Measurements from ENCODE around the gene R3HCC1L.

DNA sequence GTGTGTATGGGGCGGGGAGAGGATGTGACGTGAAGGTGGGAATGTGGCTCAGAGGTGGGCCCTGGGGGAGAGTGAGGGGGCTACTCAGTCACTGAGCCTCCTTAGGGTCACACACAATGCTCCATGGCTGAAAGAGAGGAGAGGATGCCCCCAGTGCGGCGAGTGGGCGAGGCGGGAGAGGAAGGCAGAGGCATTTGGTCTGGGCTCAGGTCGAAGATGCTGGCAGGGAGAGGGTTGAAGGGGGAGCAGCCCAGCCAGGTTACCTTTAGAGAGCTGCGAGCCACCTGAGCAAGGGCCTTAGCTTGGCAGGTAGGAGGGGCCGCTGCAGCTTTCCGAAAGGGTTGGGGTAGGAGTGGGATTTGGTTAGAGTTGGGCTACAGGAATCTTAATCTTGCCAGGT, 138.2 kb downstream of the R3HCC1L start:
- TF ChIP-seq POLR2AphosphoS5 (IDR thresholded peaks at IDR 0.05; ENCODE audit: low read depth, low read length) = no peak
- TF ChIP-seq POLR2A (IDR thresholded peaks at IDR 0.05; ENCODE audit: low read depth, low read length) = no peak
- TF ChIP-seq TAF1 (IDR thresholded peaks at IDR 0.05; ENCODE audit: low read depth, low read length) = no peak

Measured in GM12891 (cell line).